Measurements from ENCODE around the gene CAP2.

CAP2 gene

GRCh38 chr6:17501982-17502704 is 108.7 kb downstream of the CAP2 start:
- ChIA-PET POLR2A (ENCODE audit: low non-redundant PET) (no interaction called here), CTCF (interaction anchor here (0.6 kb wide), 1 partner anchor 9 kb away, joined by 3 read pairs; no protein-coding TSS in a partner anchor)
- TF ChIP-seq CTCF (conservative IDR thresholded peaks at IDR 0.05; ENCODE audit: low read depth), result no peak

DNA sequence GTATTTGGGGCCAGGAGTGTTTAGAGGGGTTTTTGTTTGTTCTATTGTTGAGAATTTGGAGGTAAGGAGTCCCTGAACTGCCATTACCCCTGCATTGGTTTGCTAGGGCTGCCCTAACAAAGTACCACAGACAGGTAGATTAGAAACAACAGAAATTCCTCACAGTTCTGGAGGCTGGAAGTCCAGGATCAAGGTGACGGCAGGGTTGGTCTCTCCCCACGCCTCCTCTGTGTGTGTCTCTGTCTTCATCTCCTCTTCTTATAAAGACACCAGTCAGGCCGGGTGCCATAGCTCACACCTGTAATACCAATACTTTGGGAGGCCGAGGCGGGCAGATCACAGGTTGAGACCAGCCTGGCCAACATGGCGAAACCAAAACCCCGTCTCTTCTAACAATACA is 109.7 kb downstream of the CAP2 start:
- no peak for DNase-seq (ENCODE audit: low spot score)
- H3K27ac ChIP-seq, result no peak overlapping the region
- ChIA-PET POLR2A (ENCODE audit: low non-redundant PET) (no interaction called here), CTCF (interaction anchor here (0.5 kb wide), 1 partner anchor 700 kb away, joined by 3 read pairs; no protein-coding TSS in a partner anchor)
- no peak for TF ChIP-seq CTCF (conservative IDR thresholded peaks at IDR 0.05; ENCODE audit: low read depth)

More at GRCh38 chr6:17501982-17502704, 108.7 kb downstream of the CAP2 start:
- H3K27ac ChIP-seq, result no peak overlapping the region
- DNase-seq (ENCODE audit: low spot score), result no peak

DNA sequence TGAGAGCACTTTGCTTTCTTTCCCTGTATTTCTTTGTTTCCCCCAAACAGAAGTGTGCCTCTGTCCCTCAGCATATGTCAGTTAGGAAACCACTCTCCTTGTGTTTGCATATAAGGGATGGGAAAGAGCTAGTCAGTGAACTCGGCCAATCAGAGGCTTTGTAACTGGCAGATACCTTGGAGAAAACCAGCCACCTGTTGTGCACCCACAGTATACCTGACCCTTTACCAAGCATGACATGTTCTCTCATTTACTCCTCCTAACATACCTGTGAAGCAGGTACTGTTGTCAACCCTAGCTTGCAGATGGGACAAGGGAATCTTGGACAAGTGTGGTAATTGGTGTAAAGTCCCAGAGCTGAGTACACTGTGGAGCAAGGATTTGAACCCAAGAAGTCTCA is 110.6 kb downstream of the CAP2 start:
- DNase-seq (ENCODE audit: low spot score), result no peak
- POLR2A ChIA-PET (ENCODE audit: low non-redundant PET), result no interaction called here
- CTCF ChIA-PET, result no interaction called here
- TF ChIP-seq CTCF (conservative IDR thresholded peaks at IDR 0.05; ENCODE audit: low read depth), result no peak
- no peak overlapping the region for H3K27ac ChIP-seq

DNA sequence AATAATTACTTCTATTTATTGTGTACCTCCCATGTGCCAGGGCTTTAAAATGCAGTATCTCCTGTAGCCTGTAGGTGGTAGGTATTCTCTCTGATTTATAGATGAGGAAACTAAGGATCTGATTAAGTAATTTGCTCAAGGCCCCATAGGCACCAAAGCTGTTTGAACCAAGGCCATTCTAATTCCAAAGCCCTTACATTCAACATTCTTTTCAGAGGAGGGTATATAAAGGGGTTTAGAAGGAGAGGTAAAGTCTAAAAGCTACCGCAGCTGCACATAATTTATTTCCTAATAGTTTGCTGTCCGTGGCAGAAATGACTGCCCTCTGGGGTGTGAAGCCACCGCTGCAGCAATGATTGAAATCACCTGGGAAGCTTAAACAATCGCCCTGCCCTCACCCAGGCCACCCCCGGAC is 111.7 kb downstream of the CAP2 start:
- no peak for TF ChIP-seq CTCF (conservative IDR thresholded peaks at IDR 0.05; ENCODE audit: low read depth)
- no peak overlapping the region for H3K27ac ChIP-seq
- ChIA-PET POLR2A (ENCODE audit: low non-redundant PET) (no interaction called here), CTCF (interaction anchor here (0.5 to 1.0 kb wide), 8 partner anchors 10 to 373 kb away, joined by 3 to 5 read pairs (median 3); no protein-coding TSS in a partner anchor)
- peak; percentile 29 for DNase-seq (ENCODE audit: low spot score)

GRCh38 chr6:17505767-17506280 is 112.4 kb downstream of the CAP2 start:
- TF ChIP-seq CTCF (conservative IDR thresholded peaks at IDR 0.05; ENCODE audit: low read depth), result no peak
- CTCF ChIA-PET, result interaction anchor here (0.7 to 0.8 kb wide), 4 partner anchors 9 to 374 kb away, joined by 3 to 5 read pairs (median 4); no protein-coding TSS in a partner anchor
- POLR2A ChIA-PET (ENCODE audit: low non-redundant PET), result no interaction called here
- no peak for DNase-seq (ENCODE audit: low spot score)
- H3K27ac ChIP-seq, result no peak overlapping the region

GRCh38 chr6:17506531-17506930 is 113.1 kb downstream of the CAP2 start:
- CTCF ChIA-PET, result no interaction called here
- TF ChIP-seq CTCF (conservative IDR thresholded peaks at IDR 0.05; ENCODE audit: low read depth), result no peak
- DNase-seq (ENCODE audit: low spot score), result no peak
- POLR2A ChIA-PET (ENCODE audit: low non-redundant PET), result no interaction called here
- no peak overlapping the region for H3K27ac ChIP-seq

Data from RWPE1 (cell line).